GM18505 (cell line): Measurements from ENCODE around the gene NPTX2.

ENCODE experiments used
- ATAC-seq: cut with Tn5 transposase; IDR thresholded peaks from one replicate; pipeline ENCODE4 v1.9.1; 2021; ENCODE audit not compliant: unreplicated experiment
- POLR2A ChIP-seq: IDR thresholded peaks from 4 replicates; pipeline ENCODE4 v1.6.1; 2011; ENCODE audit warnings: borderline replicate concordance; ENCODE audit not compliant: insufficient read depth, insufficient read length; ENCODE audit errors: extremely low read depth

The NPTX2 gene

GRCh38 chr7:98651760-98652159 is 34.7 kb downstream of the NPTX2 start:
- no peak for TF ChIP-seq POLR2A
- no peak for ATAC-seq

GRCh38 chr7:98653601-98654310 is 36.7 kb downstream of the NPTX2 start:
- no peak for TF ChIP-seq POLR2A
- ATAC-seq, result no peak

- no peak for TF ChIP-seq POLR2A
- no peak for ATAC-seq
These were observed 37.6 kb downstream of the NPTX2 start for GRCh38 chr7:98654524-98655272.

- no peak for TF ChIP-seq POLR2A
- no peak for ATAC-seq
These were observed 38.5 kb downstream of the NPTX2 start for GRCh38 chr7:98655611-98656010.

GRCh38 chr7:98656899-98657298 is 39.8 kb downstream of the NPTX2 start:
- TF ChIP-seq POLR2A, result no peak
- ATAC-seq, result no peak

GRCh38 chr7:98657736-98658135 is 40.7 kb downstream of the NPTX2 start:
- no peak for ATAC-seq

GRCh38 chr7:98659756-98660155 is 42.7 kb downstream of the NPTX2 start:
- TF ChIP-seq POLR2A, result no peak
- ATAC-seq, result no peak

More at GRCh38 chr7:98657736-98658135, 40.7 kb downstream of the NPTX2 start:
- no peak for TF ChIP-seq POLR2A

GRCh38 chr7:98661607-98662006 is 44.5 kb downstream of the NPTX2 start:
- no peak for ATAC-seq
- TF ChIP-seq POLR2A, result no peak

- no peak for TF ChIP-seq POLR2A
- ATAC-seq, result no peak
These were observed 45.2 kb downstream of the NPTX2 start for GRCh38 chr7:98662289-98662688.

- no peak for TF ChIP-seq POLR2A
These were observed 47.8 kb downstream of the NPTX2 start for GRCh38 chr7:98664882-98665281.

GRCh38 chr7:98668255-98668654 is 51.2 kb downstream of the NPTX2 start:
- TF ChIP-seq POLR2A, result no peak
- ATAC-seq, result no peak

More at GRCh38 chr7:98664882-98665281, 47.8 kb downstream of the NPTX2 start:
- no peak for ATAC-seq

GRCh38 chr7:98669329-98670000 is 52.4 kb downstream of the NPTX2 start:
- no peak for TF ChIP-seq POLR2A
- no peak for ATAC-seq

GRCh38 chr7:98670186-98670585 is 53.1 kb downstream of the NPTX2 start:
- TF ChIP-seq POLR2A, result no peak
- no peak for ATAC-seq
